ENCODE data around the gene CFB.

DNA sequence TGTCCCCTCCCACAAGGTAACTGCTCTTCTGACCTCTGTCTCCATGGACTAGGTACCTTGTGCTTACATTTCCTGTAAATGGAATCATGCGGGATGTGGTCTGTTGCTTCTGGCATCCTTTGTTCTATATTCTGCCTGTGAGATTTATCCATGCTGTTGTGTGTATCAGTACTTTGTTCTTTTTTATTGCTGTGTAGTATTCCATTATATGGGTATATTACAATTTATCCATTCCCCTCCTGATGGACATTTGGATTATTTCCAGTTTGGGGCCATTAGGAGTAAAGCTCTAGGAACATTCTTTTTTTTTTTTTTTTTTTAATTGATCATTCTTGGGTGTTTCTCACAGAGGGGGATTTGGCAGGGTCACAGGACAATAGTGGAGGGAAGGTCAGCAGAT lies 14.9 kb upstream of the CFB start:
- TF ChIP-seq, protein P1, sequence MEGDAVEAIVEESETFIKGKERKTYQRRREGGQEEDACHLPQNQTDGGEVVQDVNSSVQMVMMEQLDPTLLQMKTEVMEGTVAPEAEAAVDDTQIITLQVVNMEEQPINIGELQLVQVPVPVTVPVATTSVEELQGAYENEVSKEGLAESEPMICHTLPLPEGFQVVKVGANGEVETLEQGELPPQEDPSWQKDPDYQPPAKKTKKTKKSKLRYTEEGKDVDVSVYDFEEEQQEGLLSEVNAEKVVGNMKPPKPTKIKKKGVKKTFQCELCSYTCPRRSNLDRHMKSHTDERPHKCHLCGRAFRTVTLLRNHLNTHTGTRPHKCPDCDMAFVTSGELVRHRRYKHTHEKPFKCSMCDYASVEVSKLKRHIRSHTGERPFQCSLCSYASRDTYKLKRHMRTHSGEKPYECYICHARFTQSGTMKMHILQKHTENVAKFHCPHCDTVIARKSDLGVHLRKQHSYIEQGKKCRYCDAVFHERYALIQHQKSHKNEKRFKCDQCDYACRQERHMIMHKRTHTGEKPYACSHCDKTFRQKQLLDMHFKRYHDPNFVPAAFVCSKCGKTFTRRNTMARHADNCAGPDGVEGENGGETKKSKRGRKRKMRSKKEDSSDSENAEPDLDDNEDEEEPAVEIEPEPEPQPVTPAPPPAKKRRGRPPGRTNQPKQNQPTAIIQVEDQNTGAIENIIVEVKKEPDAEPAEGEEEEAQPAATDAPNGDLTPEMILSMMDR (IDR thresholded peaks at IDR 0.05) = no peak
- no peak for TF ChIP-seq TCF7L2 (IDR thresholded peaks at IDR 0.05; ENCODE audit: low read depth, low read length)
- TF ChIP-seq SIN3A (IDR thresholded peaks at IDR 0.05; ENCODE audit: borderline replicate concordance, insufficient read depth, low read depth, low read length) = no peak
- TF ChIP-seq POLR2AphosphoS5 (IDR thresholded peaks at IDR 0.05; ENCODE audit: low read depth, low read length) = no peak
- TF ChIP-seq, protein P2, sequence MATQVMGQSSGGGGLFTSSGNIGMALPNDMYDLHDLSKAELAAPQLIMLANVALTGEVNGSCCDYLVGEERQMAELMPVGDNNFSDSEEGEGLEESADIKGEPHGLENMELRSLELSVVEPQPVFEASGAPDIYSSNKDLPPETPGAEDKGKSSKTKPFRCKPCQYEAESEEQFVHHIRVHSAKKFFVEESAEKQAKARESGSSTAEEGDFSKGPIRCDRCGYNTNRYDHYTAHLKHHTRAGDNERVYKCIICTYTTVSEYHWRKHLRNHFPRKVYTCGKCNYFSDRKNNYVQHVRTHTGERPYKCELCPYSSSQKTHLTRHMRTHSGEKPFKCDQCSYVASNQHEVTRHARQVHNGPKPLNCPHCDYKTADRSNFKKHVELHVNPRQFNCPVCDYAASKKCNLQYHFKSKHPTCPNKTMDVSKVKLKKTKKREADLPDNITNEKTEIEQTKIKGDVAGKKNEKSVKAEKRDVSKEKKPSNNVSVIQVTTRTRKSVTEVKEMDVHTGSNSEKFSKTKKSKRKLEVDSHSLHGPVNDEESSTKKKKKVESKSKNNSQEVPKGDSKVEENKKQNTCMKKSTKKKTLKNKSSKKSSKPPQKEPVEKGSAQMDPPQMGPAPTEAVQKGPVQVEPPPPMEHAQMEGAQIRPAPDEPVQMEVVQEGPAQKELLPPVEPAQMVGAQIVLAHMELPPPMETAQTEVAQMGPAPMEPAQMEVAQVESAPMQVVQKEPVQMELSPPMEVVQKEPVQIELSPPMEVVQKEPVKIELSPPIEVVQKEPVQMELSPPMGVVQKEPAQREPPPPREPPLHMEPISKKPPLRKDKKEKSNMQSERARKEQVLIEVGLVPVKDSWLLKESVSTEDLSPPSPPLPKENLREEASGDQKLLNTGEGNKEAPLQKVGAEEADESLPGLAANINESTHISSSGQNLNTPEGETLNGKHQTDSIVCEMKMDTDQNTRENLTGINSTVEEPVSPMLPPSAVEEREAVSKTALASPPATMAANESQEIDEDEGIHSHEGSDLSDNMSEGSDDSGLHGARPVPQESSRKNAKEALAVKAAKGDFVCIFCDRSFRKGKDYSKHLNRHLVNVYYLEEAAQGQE (IDR thresholded peaks at IDR 0.05; ENCODE audit: insufficient read depth in 1 of 2, low read depth in 2 of 2, low read length in 1 of 2) = no peak

Data from Panc1 (cell line).